Left ventricle myocardium inferior (tissue), 1 donor: ENCODE measurements around the gene SBF2. TPM values are rescaled to one million over a fixed set of nuclear protein-coding genes. Genes with fewer than 3 reads are reported as not detected.
"Not testable (repeated sequence)": the region's sequence is repeated elsewhere in the genome, so short reads cannot be mapped to it uniquely, and the experiment has no call there.

Experiments used
- DNase-seq: peaks from one replicate; pipeline ENCODE4 v3.0.0-alpha.2; 2020
- H3K27ac ChIP-seq: fragments of 200-600 bp; replicated peaks from 2 replicates; pipeline ENCODE4 v1.8.0; 2021
- H3K27me3 ChIP-seq: fragments of 200-600 bp; 2 replicates; pipeline ENCODE4 v1.8.0; 2021; ENCODE audit warnings: low read depth
- H3K36me3 ChIP-seq: fragments of 200-600 bp; 2 replicates; pipeline ENCODE4 v1.8.0; 2021
- H3K4me1 ChIP-seq: fragments of 200-600 bp; 2 replicates; pipeline ENCODE4 v1.8.0; 2021
- H3K4me3 ChIP-seq: fragments of 200-600 bp; 2 replicates; pipeline ENCODE4 v1.8.0; 2021; ENCODE audit warnings: mild to moderate bottlenecking, moderate library complexity
- H3K9me3 ChIP-seq: fragments of 200-600 bp; replicated peaks from 2 replicates; pipeline ENCODE4 v1.8.0; 2021
- intact Hi-C: fragments of 100-400 bp; cut with micrococcal nuclease; formaldehyde crosslinking; loops from one replicate; pipeline ENCODE4 v1.11.0; 2022
- total RNA-seq: library from RNA; stranded (reverse); fragmentation: NEBNext Ultra II Directional; extraction: Animal tissue kit (Norgen Biotek cat#: 25700); gene quantifications from one replicate; pipeline ENCODE4 v1.2.1, GENCODE V29; 2021
- TF ChIP-seq, protein P1 (sequence below): fragments of 200-600 bp; IDR thresholded peaks from 2 replicates; pipeline ENCODE4 v1.8.0; 2021; ENCODE audit warnings: antibody characterized with exemption, mild to moderate bottlenecking, borderline replicate concordance
- donor health status: DM: no; HTN: yes; CAD: no; lungs with severe emphysema.

SBF2 gene
- total RNA-seq, 1 donor from 2014 or later, result 17.8 TPM

DNA sequence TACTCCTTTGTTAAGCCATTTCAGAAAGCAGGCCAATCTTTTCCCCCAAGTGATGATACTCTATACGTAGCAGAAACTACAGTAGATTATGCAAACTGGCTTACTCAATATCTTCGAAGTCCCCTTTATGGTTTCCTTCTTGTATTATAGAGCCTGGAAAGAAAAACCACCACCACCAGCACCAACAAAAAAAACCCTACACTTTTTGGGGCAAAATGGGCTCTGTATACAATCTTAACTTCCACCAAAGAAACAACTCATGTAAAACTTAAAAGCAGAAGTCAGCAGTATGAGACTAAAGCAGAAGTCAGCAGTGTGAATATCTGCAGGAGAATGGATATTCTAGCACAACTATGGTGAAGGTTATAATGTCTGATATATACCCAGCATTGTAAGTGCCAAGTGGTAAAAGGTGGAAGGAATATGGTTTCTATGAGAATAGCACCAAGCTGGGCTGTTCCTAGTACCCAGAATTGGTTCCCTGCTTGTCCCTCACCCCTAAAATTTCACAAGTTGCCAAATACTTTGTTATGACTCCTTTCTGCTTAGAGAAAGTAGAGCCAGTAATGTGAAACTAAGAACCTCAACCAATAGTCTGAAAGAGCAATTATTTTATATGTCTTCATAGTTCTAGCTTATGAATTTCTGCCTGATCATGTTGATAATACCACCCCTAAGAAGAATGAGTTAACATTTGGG lies 252.1 kb downstream of the SBF2 start:
- Histone ChIP-seq H3K4me1 (peaks cover 23% of the 10 kb centered on the region), H3K27me3 (no peaks in the 10 kb centered on the region), H3K4me3 (no peak overlapping the region), H3K36me3 (peaks cover 12% of the 10 kb centered on the region), H3K9me3 (peaks cover 37% of the 10 kb centered on the region), H3K27ac (no peak overlapping the region)
- no peak for DNase-seq
- TF ChIP-seq, protein P1, sequence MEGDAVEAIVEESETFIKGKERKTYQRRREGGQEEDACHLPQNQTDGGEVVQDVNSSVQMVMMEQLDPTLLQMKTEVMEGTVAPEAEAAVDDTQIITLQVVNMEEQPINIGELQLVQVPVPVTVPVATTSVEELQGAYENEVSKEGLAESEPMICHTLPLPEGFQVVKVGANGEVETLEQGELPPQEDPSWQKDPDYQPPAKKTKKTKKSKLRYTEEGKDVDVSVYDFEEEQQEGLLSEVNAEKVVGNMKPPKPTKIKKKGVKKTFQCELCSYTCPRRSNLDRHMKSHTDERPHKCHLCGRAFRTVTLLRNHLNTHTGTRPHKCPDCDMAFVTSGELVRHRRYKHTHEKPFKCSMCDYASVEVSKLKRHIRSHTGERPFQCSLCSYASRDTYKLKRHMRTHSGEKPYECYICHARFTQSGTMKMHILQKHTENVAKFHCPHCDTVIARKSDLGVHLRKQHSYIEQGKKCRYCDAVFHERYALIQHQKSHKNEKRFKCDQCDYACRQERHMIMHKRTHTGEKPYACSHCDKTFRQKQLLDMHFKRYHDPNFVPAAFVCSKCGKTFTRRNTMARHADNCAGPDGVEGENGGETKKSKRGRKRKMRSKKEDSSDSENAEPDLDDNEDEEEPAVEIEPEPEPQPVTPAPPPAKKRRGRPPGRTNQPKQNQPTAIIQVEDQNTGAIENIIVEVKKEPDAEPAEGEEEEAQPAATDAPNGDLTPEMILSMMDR, result no peak
- intact Hi-C loops, result no loop called here

DNA sequence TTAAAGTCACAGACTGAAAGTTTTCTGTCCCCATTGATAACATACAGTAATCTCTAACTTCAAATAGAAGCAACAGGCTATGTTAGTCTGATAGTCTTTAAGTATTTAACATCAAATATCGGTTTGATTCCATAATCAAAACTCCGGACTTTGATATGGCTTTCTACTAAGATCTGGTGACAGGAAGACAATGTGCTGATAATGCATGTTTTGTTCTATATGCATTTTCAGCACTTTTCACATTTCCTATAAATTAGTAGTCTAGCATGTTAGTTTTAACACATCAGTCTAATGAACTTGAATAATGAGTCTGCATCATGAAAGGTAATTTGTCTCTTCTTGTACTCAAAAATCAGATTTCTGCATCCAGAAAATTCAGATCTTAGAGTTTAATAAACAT lies 252.7 kb downstream of the SBF2 start:
- Histone ChIP-seq H3K27ac (no peak overlapping the region), H3K4me3 (no peak overlapping the region), H3K27me3 (no peaks in the 10 kb centered on the region), H3K36me3 (peaks cover 12% of the 10 kb centered on the region), H3K4me1 (peaks cover 23% of the 10 kb centered on the region), H3K9me3 (peaks cover 31% of the 10 kb centered on the region)
- TF ChIP-seq, protein P1, result no peak
- DNase-seq, result no peak
- intact Hi-C loops, result no loop called here

DNA sequence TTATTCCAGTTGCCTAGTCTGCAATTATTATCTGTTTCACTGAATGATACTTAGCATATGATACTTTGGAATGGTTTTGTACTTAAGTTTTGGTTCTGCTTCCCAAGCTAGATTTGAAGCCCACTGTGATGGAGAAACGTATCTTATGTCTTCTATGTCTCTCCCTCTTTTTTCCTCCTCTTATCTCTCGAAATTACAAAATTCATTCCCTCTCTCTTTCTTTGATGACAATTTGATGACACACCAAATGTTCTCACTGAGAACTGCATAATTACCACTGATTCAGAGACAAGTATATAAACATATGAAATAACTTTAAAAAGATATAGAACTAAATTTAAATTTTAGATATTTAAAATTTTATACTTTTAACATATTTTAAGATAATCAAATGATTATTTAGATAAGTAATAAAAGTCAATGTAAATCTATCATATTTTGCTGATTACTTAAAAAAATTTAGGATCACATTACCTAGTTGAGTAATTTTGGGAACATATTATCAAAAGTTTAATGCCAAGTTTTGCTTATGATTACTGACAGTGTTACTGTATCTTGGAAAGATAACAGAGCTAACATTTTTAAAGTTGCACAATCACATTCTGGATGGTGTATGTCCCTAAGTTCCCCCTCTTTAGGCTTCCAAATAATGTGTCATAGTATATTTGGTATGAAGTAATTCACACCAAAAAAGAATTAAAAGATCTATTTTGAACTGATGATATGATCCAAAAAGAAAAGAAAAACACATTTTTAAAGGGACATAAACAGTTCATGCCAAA lies 255.3 kb downstream of the SBF2 start:
- H3K36me3 ChIP-seq, result peaks cover 12% of the 10 kb centered on the region
- H3K27ac ChIP-seq, result no peak overlapping the region
- peaks cover 5% of the 10 kb centered on the region for H3K9me3 ChIP-seq
- peaks cover 23% of the 10 kb centered on the region for H3K4me1 ChIP-seq
- intact Hi-C loops, result no loop called here
- TF ChIP-seq, protein P1, result no peak
- H3K27me3 ChIP-seq, result no peaks in the 10 kb centered on the region
- DNase-seq, result no peak
- no peak overlapping the region for H3K4me3 ChIP-seq

DNA sequence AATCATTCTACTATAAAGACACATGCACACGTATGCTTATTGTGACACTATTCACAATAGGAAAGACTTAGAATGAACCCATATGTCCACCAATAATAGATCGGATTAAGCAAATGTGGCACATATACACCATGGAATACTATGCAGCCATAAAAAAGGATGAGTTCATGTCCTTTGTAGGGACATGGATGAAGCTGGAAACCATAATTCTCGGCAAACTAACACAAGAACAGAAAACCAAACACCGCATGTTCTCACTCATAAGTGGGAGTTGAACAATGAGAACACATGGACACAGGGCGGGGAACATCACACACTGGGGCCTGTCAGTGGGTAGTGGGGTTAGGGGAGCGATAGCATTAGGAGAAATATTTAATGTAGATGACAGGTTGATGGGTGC lies 258.1 kb downstream of the SBF2 start:
- H3K4me1 ChIP-seq, result peaks cover 23% of the 10 kb centered on the region
- H3K27me3 ChIP-seq, intact Hi-C loops, DNase-seq, H3K27ac ChIP-seq, H3K4me3 ChIP-seq, H3K36me3 ChIP-seq, H3K9me3 ChIP-seq: not testable (repeated sequence)

DNA sequence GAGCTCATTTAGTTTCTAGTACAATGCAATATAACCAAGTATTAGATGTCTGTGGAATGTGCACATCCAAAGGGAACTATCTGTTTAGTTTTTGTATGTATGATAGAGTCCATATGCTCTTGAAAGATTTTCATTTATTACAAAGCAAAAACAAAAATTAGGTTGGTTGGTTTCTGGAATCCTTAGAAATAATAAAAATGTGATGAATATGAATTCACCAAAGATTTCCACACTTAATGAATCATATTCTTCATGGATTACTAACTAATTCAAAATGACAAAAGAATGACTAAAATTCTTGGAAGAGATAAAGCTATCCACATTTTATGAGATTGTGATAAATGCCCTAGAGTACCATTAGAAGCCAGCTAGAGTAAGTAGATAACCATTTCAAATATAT lies 261.1 kb downstream of the SBF2 start:
- intact Hi-C loops, result no loop called here
- no peak overlapping the region for H3K27ac ChIP-seq
- no peak for DNase-seq
- H3K36me3 ChIP-seq, result peaks cover 14% of the 10 kb centered on the region
- TF ChIP-seq, protein P1, result no peak
- no peaks in the 10 kb centered on the region for H3K4me1 ChIP-seq
- H3K27me3 ChIP-seq, result no peaks in the 10 kb centered on the region
- no peak overlapping the region for H3K4me3 ChIP-seq
- H3K9me3 ChIP-seq, result no peaks in the 10 kb centered on the region

DNA sequence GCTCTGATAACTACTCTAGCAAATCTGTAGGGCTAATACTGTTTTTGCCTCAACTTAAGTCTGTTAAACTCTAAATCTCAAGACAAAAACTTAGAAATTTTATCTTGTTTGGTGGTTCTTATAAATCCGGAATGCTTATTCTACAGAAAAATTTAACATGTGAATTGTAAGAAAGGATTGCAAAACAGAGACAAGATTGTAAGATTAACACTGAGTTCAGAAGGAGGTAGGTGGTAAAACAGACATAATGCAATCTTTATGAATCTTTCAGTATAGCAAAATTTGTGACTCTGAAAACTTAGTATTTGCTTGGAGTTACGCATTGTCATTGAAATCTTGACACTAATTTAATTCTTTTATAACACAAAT lies 263.9 kb downstream of the SBF2 start:
- Histone ChIP-seq H3K27me3 (no peaks in the 10 kb centered on the region), H3K4me1 (no peaks in the 10 kb centered on the region), H3K9me3 (no peaks in the 10 kb centered on the region), H3K27ac (no peak overlapping the region), H3K4me3 (no peak overlapping the region), H3K36me3 (peaks cover 24% of the 10 kb centered on the region)
- no peak for DNase-seq
- intact Hi-C loops, result no loop called here
- TF ChIP-seq, protein P1, result no peak
